CD14-positive monocyte (primary cell): ENCODE measurements around the gene VSX1. TPM values are rescaled to one million over a fixed set of nuclear protein-coding genes. Genes with fewer than 3 reads are reported as not detected.

ENCODE experiments used
- DNase-seq, 3 donors: peaks; one replicate each; pipeline ENCODE4 v3.0.0-alpha.2; 2011 to 2022
- H2AFZ ChIP-seq: 2 replicates; pipeline ENCODE4 v1.6.0; 2012; ENCODE audit warnings: mild to moderate bottlenecking, low read depth, low read length, inconsistent platforms; ENCODE audit not compliant: insufficient read depth, poor library complexity, severe bottlenecking
- H3K27ac ChIP-seq, 2 donors: 1 replicate in 1 of 2; 2 replicates in 1 of 2; pipeline ENCODE4 v1.5.1; 2012 to 2013; ENCODE audit warnings: low read length in 2 of 2, control low read depth in 1 of 2, inconsistent platforms in 1 of 2, low read depth in 1 of 2, mild to moderate bottlenecking in 1 of 2
- H3K27me3 ChIP-seq, 2 donors: one replicate each; pipeline versions ENCODE4 v1.6.0 to v1.6.1; 2011 to 2013; ENCODE audit warnings: low read length in 2 of 2; ENCODE audit not compliant: control insufficient read depth in 2 of 2, insufficient read depth in 2 of 2
- H3K36me3 ChIP-seq, 2 donors: replicated peaks in 1 of 2; 1 replicate in 1 of 2; 2 replicates in 1 of 2; pipeline versions ENCODE4 v1.5.1 to v1.6.1; 2012 to 2013; ENCODE audit warnings: low read length in 2 of 2, control low read depth in 1 of 2, inconsistent platforms in 1 of 2, mild to moderate bottlenecking in 1 of 2; ENCODE audit not compliant: insufficient read depth in 2 of 2, control insufficient read depth in 1 of 2
- H3K4me1 ChIP-seq, 2 donors: 1 replicate in 1 of 2; 2 replicates in 1 of 2; pipeline versions ENCODE4 v1.5.1 to v1.6.1; 2012 to 2013; ENCODE audit warnings: low read length in 2 of 2, control low read depth in 1 of 2, inconsistent platforms in 1 of 2, mild to moderate bottlenecking in 1 of 2, moderate library complexity in 1 of 2; ENCODE audit not compliant: insufficient read depth in 2 of 2, control insufficient read depth in 1 of 2
- H3K4me2 ChIP-seq: replicated peaks from 2 replicates; pipeline ENCODE3; 2012; ENCODE audit warnings: low read length, moderate library complexity, mild to moderate bottlenecking; ENCODE audit not compliant: poor library complexity, severe bottlenecking; ENCODE audit errors: extremely low read depth
- H3K4me3 ChIP-seq, 3 experiments: fragments of 200-600 bp in 1 of 3; sonication (generic) in 1 of 3; replicated peaks in 1 of 3; 1 replicate in 2 of 3; 2 replicates in 1 of 3; pipeline ENCODE4 v1.5.1; 2011 to 2013; ENCODE audit warnings: low read length in 3 of 3, mild to moderate bottlenecking in 3 of 3, control low read depth in 2 of 3, low read depth in 2 of 3, inconsistent platforms in 1 of 3, moderate library complexity in 1 of 3
- H3K79me2 ChIP-seq: 2 replicates; pipeline ENCODE4 v1.6.0; 2012; ENCODE audit warnings: mild to moderate bottlenecking, control low read depth, inconsistent platforms, low read length, moderate library complexity; ENCODE audit not compliant: insufficient read depth
- H3K9ac ChIP-seq: 2 replicates; pipeline ENCODE4 v1.6.0; 2017; ENCODE audit warnings: low read length, mild to moderate bottlenecking; ENCODE audit not compliant: insufficient read depth, poor library complexity, severe bottlenecking
- H3K9me3 ChIP-seq, 2 donors: replicated peaks in 1 of 2; 1 replicate in 1 of 2; 2 replicates in 1 of 2; pipeline versions ENCODE4 v1.5.1 to v1.6.1; 2012 to 2013; ENCODE audit warnings: low read length in 2 of 2, control low read depth in 1 of 2; ENCODE audit not compliant: control insufficient read depth in 1 of 2, insufficient read depth in 1 of 2
- H4K20me1 ChIP-seq: 2 replicates; pipeline ENCODE4 v1.6.0; 2012; ENCODE audit warnings: mild to moderate bottlenecking, low read length, control low read depth, moderate library complexity; ENCODE audit not compliant: insufficient read depth
- H3K27ac Mint-ChIP-seq, 7 donors: one replicate each; pipeline ENCODE4 v1.8.0; 2020; ENCODE audit warnings: mild to moderate bottlenecking in 7 of 7, mixed read lengths in 7 of 7, moderate library complexity in 6 of 7, inconsistent platforms in 2 of 7
- H3K27me3 Mint-ChIP-seq, 3 donors: one replicate each; pipeline ENCODE4 v1.8.0; 2021 to 2022; ENCODE audit warnings: low read depth in 3 of 3, mild to moderate bottlenecking in 3 of 3, mixed read lengths in 3 of 3, moderate library complexity in 3 of 3, inconsistent platforms in 1 of 3
- H3K36me3 Mint-ChIP-seq, 2 donors: one replicate each; pipeline ENCODE4 v1.8.0; 2020; ENCODE audit warnings: mixed read lengths in 2 of 2, inconsistent platforms in 1 of 2, mild to moderate bottlenecking in 1 of 2
- H3K4me1 Mint-ChIP-seq: one replicate; pipeline ENCODE4 v1.8.0; 2020; ENCODE audit warnings: mild to moderate bottlenecking, mixed read lengths
- H3K4me3 Mint-ChIP-seq, 2 donors: one replicate each; pipeline ENCODE4 v1.8.0; 2020; ENCODE audit warnings: mild to moderate bottlenecking in 2 of 2, mixed read lengths in 2 of 2, moderate library complexity in 1 of 2
- H3K9me3 Mint-ChIP-seq, 7 donors: one replicate each; pipeline ENCODE4 v1.8.0; 2020 to 2022; ENCODE audit warnings: mixed read lengths in 7 of 7, mild to moderate bottlenecking in 6 of 7, moderate library complexity in 6 of 7, inconsistent platforms in 2 of 7
- WGBS: methylation state at CpG from one replicate; pipeline ENCODE4 v1.1.5; 2013; ENCODE audit warnings: missing lambda C conversion rate; ENCODE audit not compliant: insufficient coverage; 5-methylcytosine and 5-hydroxymethylcytosine counted together
- intact Hi-C, 2 donors: fragments of 100-400 bp; cut with micrococcal nuclease; formaldehyde crosslinking; loops; one replicate each; pipeline versions ENCODE4 v1.15.0 to v1.15.1; 2023
- polyA plus RNA-seq, 3 donors: library from polyadenylated mRNA; depleted of rRNA in 1 of 3; unstranded in 2 of 3; stranded (reverse) in 1 of 3; fragments of 300-500 nt in 2 of 3; fragments of >200 nt in 1 of 3; fragmentation: Illumina TruSeq in 2 of 3; gene quantifications; 1 replicate in 2 of 3; 2 replicates in 1 of 3; pipeline ENCODE4 v1.2.3, GENCODE V29; 2012 to 2021
- TF ChIP-seq, protein P1 (sequence below): fragments of 200-600 bp; IDR thresholded peaks from one replicate; pipeline ENCODE4 v1.8.0; 2022; ENCODE audit warnings: antibody characterized with exemption, mild to moderate bottlenecking

Gene VSX1
- polyA plus RNA-seq, 3 donors, result not detected

DNA sequence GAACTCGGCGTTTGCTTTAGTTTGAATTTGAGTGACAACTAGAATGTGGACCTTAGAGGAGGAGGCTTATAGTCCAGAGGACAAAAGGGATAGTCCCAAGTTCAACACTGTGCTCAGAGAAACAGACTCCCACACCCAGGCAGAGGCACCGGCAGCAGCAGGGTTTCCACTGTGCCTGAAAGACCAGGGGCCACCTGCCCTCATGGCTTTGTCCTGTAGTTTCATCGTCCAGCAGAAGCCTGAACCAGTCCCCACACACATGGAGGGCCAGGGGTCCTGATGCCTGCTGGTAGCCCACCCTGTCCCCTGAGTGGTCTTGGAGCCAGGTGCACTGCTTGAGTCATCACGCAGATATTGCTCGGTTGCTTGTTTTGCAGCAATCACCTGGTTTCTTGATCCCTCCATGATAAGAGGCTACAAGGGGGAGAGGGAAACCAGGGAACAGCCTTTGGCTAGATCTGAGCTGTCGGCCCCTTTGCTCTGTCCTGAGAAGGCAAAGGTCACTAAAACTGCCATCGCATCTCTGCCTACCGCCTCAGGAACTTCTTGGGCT, 16.8 kb downstream of the VSX1 start:
- TF ChIP-seq, protein P1, sequence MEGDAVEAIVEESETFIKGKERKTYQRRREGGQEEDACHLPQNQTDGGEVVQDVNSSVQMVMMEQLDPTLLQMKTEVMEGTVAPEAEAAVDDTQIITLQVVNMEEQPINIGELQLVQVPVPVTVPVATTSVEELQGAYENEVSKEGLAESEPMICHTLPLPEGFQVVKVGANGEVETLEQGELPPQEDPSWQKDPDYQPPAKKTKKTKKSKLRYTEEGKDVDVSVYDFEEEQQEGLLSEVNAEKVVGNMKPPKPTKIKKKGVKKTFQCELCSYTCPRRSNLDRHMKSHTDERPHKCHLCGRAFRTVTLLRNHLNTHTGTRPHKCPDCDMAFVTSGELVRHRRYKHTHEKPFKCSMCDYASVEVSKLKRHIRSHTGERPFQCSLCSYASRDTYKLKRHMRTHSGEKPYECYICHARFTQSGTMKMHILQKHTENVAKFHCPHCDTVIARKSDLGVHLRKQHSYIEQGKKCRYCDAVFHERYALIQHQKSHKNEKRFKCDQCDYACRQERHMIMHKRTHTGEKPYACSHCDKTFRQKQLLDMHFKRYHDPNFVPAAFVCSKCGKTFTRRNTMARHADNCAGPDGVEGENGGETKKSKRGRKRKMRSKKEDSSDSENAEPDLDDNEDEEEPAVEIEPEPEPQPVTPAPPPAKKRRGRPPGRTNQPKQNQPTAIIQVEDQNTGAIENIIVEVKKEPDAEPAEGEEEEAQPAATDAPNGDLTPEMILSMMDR, result no peak
- Mint-ChIP-seq H3K27me3 (peaks cover 15 to 16% (median 16%) of the 10 kb centered on the region in 3 donors), H3K4me3 (no peak overlapping the region), H3K9me3 (peaks cover 0 to 2% (median 0%) of the 10 kb centered on the region in 7 donors), H3K4me1 (peaks cover 4% of the 10 kb centered on the region), H3K27ac (no peak overlapping the region), H3K36me3 (no peaks in the 10 kb centered on the region)
- WGBS, result 84% methylated on average over 8 of the region's 9 CpGs
- Histone ChIP-seq H3K36me3 (no peaks in the 10 kb centered on the region), H3K9ac (no peak overlapping the region), H3K4me2 (no peak overlapping the region), H3K4me3 (no peak overlapping the region), H4K20me1 (no peaks in the 10 kb centered on the region), H3K9me3 (no peaks in the 10 kb centered on the region), H3K27ac (no peak overlapping the region), H3K79me2 (no peaks in the 10 kb centered on the region), H3K27me3 (peaks cover 4 to 11% of the 10 kb centered on the region in 2 donors), H2AFZ (no peak overlapping the region), H3K4me1 (no peaks in the 10 kb centered on the region)
- intact Hi-C loops, result loop anchor here (1.0 to 10.0 kb wide), 3 partner anchors 70 to 130 kb away; partner anchors contain the start of gene ENTPD6 (in 1 of the 2)
- DNase-seq, result no peak

GRCh38 chr20:25064561-25065071, 17.3 kb downstream of the VSX1 start:
- Mint-ChIP-seq H3K4me3 (no peak overlapping the region), H3K27me3 (peaks cover 14 to 17% (median 15%) of the 10 kb centered on the region in 3 donors), H3K27ac (peak overlapping the region in 1 of 7 donors; percentile 45), H3K9me3 (peaks cover 0 to 2% (median 0%) of the 10 kb centered on the region in 7 donors), H3K36me3 (no peaks in the 10 kb centered on the region), H3K4me1 (peaks cover 4% of the 10 kb centered on the region)
- no peaks in the 10 kb centered on the region for H3K36me3 ChIP-seq
- H3K9ac ChIP-seq, result no peak overlapping the region
- no peaks in the 10 kb centered on the region for H3K4me1 ChIP-seq
- H3K4me2 ChIP-seq, result no peak overlapping the region
- WGBS, result 95% methylated on average over 2 of the region's 4 CpGs
- no peaks in the 10 kb centered on the region for H4K20me1 ChIP-seq
- no peak overlapping the region for H3K27ac ChIP-seq
- no peak overlapping the region for H3K4me3 ChIP-seq
- intact Hi-C loops, result loop anchor here (1.0 to 10.0 kb wide), 3 partner anchors 69 to 130 kb away; partner anchors contain the start of gene ENTPD6 (in 1 of the 2)
- no peak for DNase-seq
- no peak overlapping the region for H2AFZ ChIP-seq
- no peaks in the 10 kb centered on the region for H3K9me3 ChIP-seq
- peaks cover 3 to 5% of the 10 kb centered on the region in 2 donors for H3K27me3 ChIP-seq
- TF ChIP-seq, protein P1, result no peak
- H3K79me2 ChIP-seq, result no peaks in the 10 kb centered on the region
